Neural cell (in vitro differentiated cells): Measurements from ENCODE around the gene DBH.

Source experiments
- EP300 ChIP-seq: fragments of 450-650 bp; conservative IDR thresholded peaks from 2 replicates; pipeline ENCODE4 v1.6.1; 2014; ENCODE audit warnings: antibody characterized with exemption, mild to moderate bottlenecking, moderate library complexity; ENCODE audit not compliant: poor library complexity, severe bottlenecking
- EZH2 ChIP-seq: fragments of 200-600, 300-800 bp; shearing (Covaris generic), sonication (generic); IDR thresholded peaks from 2 replicates; pipeline ENCODE4 v1.6.1; 2014; ENCODE audit warnings: antibody characterized with exemption, low read length, borderline replicate concordance, mild to moderate bottlenecking; ENCODE audit not compliant: insufficient read depth, poor library complexity, severe bottlenecking
- RAD21 ChIP-seq: fragments of 450-650 bp; conservative IDR thresholded peaks from 2 replicates; pipeline ENCODE4 v1.6.1; 2014; ENCODE audit warnings: antibody characterized with exemption, mild to moderate bottlenecking, moderate library complexity
- TAF1 ChIP-seq: IDR thresholded peaks from 2 replicates; pipeline ENCODE4 v1.6.1; 2012; ENCODE audit warnings: low read depth
- TF ChIP-seq, protein P1 (sequence below): fragments of 450-650 bp; IDR thresholded peaks from 2 replicates; pipeline ENCODE4 v1.5.1; 2014; ENCODE audit warnings: antibody characterized with exemption, mild to moderate bottlenecking, moderate library complexity; ENCODE audit not compliant: poor library complexity, severe bottlenecking
- TF ChIP-seq, protein P2 (sequence below): IDR thresholded peaks from 2 replicates; pipeline ENCODE4 v1.6.1; 2012; ENCODE audit warnings: borderline replicate concordance

DNA sequence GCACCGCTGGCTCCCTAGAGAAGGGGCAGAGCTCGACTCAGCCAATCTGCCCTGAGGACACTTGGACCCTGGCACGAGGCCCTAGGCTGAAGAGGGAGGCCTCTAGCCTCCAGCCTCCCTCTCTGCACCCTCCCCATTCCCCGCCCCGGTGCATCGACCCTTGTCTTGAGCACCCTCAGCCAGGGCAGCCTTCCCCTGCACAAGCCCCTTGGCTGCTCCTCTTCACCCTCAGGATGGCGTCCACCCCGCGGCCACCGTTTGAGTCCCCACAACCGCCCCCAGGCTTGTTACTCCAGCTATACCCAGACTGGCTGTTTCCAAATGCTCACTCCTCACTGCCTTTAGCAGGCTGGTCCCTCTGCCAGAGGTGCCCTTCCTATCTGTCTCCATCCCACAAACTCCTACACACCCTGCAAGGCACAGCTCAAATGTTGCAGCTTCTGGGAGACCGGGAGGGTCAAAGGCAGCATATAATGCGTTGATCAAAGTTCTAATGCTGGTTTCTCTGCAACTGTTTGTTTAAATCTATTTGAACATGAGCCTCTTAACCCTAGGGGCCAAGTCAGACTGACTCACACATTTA is 20.5 kb upstream of the DBH start:
- TF ChIP-seq EZH2 (no peak), RAD21 (no peak), EP300 (no peak), TAF1 (no peak)
- TF ChIP-seq, protein P1, sequence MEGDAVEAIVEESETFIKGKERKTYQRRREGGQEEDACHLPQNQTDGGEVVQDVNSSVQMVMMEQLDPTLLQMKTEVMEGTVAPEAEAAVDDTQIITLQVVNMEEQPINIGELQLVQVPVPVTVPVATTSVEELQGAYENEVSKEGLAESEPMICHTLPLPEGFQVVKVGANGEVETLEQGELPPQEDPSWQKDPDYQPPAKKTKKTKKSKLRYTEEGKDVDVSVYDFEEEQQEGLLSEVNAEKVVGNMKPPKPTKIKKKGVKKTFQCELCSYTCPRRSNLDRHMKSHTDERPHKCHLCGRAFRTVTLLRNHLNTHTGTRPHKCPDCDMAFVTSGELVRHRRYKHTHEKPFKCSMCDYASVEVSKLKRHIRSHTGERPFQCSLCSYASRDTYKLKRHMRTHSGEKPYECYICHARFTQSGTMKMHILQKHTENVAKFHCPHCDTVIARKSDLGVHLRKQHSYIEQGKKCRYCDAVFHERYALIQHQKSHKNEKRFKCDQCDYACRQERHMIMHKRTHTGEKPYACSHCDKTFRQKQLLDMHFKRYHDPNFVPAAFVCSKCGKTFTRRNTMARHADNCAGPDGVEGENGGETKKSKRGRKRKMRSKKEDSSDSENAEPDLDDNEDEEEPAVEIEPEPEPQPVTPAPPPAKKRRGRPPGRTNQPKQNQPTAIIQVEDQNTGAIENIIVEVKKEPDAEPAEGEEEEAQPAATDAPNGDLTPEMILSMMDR, result no peak
- TF ChIP-seq, protein P2, sequence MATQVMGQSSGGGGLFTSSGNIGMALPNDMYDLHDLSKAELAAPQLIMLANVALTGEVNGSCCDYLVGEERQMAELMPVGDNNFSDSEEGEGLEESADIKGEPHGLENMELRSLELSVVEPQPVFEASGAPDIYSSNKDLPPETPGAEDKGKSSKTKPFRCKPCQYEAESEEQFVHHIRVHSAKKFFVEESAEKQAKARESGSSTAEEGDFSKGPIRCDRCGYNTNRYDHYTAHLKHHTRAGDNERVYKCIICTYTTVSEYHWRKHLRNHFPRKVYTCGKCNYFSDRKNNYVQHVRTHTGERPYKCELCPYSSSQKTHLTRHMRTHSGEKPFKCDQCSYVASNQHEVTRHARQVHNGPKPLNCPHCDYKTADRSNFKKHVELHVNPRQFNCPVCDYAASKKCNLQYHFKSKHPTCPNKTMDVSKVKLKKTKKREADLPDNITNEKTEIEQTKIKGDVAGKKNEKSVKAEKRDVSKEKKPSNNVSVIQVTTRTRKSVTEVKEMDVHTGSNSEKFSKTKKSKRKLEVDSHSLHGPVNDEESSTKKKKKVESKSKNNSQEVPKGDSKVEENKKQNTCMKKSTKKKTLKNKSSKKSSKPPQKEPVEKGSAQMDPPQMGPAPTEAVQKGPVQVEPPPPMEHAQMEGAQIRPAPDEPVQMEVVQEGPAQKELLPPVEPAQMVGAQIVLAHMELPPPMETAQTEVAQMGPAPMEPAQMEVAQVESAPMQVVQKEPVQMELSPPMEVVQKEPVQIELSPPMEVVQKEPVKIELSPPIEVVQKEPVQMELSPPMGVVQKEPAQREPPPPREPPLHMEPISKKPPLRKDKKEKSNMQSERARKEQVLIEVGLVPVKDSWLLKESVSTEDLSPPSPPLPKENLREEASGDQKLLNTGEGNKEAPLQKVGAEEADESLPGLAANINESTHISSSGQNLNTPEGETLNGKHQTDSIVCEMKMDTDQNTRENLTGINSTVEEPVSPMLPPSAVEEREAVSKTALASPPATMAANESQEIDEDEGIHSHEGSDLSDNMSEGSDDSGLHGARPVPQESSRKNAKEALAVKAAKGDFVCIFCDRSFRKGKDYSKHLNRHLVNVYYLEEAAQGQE, result no peak
